Uterus (tissue), 2 donors: ENCODE data around the gene CFTR.
"Not testable (repeated sequence)": the region's sequence is repeated elsewhere in the genome, so short reads cannot be mapped to it uniquely, and the experiment has no call there.

Experiments
- POLR2A ChIP-seq, 2 donors: fragments of 450-650 bp; IDR thresholded peaks; one replicate each; pipeline ENCODE4 v1.6.1; 2016; ENCODE audit warnings: antibody characterized with exemption in 2 of 2, mild to moderate bottlenecking in 1 of 2, moderate library complexity in 1 of 2
- TF ChIP-seq, protein P1 (sequence below), 4 experiments: fragments of 200-600 bp in 2 of 4; fragments of 450-650 bp in 2 of 4; sonication (generic) in 2 of 4; IDR thresholded peaks; one replicate each; pipeline ENCODE4 v1.5.1; 2016 to 2019; ENCODE audit warnings: antibody characterized with exemption in 4 of 4, mild to moderate bottlenecking in 2 of 4, moderate library complexity in 1 of 4

GRCh38 chr7:117460815-117461214 is 19.0 kb upstream of the CFTR start:
- TF ChIP-seq POLR2A (IDR thresholded peaks at IDR 0.05): not testable (repeated sequence)
- TF ChIP-seq, protein P1, sequence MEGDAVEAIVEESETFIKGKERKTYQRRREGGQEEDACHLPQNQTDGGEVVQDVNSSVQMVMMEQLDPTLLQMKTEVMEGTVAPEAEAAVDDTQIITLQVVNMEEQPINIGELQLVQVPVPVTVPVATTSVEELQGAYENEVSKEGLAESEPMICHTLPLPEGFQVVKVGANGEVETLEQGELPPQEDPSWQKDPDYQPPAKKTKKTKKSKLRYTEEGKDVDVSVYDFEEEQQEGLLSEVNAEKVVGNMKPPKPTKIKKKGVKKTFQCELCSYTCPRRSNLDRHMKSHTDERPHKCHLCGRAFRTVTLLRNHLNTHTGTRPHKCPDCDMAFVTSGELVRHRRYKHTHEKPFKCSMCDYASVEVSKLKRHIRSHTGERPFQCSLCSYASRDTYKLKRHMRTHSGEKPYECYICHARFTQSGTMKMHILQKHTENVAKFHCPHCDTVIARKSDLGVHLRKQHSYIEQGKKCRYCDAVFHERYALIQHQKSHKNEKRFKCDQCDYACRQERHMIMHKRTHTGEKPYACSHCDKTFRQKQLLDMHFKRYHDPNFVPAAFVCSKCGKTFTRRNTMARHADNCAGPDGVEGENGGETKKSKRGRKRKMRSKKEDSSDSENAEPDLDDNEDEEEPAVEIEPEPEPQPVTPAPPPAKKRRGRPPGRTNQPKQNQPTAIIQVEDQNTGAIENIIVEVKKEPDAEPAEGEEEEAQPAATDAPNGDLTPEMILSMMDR (IDR thresholded peaks at IDR 0.05): not testable (repeated sequence)
